Mesenchymal stem cell (in vitro differentiated cells and primary cell): ENCODE data around the gene TMPRSS6.

ENCODE experiments used
- DNase-seq: peaks from one replicate; pipeline ENCODE4 v3.0.0-alpha.2; 2013
- H2AFZ ChIP-seq: one replicate; pipeline ENCODE4 v1.6.1; 2013; ENCODE audit warnings: low read depth, mild to moderate bottlenecking, control low read depth, inconsistent platforms, low read length, moderate library complexity
- H2AK5ac ChIP-seq: 2 replicates; pipeline ENCODE4 v1.6.1; 2013; ENCODE audit warnings: low read length, moderate library complexity, mild to moderate bottlenecking, inconsistent platforms; ENCODE audit not compliant: severe bottlenecking
- H2BK120ac ChIP-seq: one replicate; pipeline ENCODE4 v1.6.1; 2013; ENCODE audit warnings: low read depth, mild to moderate bottlenecking, inconsistent platforms, low read length, moderate library complexity
- H2BK12ac ChIP-seq, 2 experiments: one replicate each; pipeline ENCODE4 v1.6.1; 2013; ENCODE audit warnings: inconsistent platforms in 2 of 2, low read length in 2 of 2, mild to moderate bottlenecking in 2 of 2, moderate library complexity in 2 of 2, control low read depth in 1 of 2
- H2BK15ac ChIP-seq: one replicate; pipeline ENCODE4 v1.6.1; 2013; ENCODE audit warnings: mild to moderate bottlenecking, low read depth, inconsistent platforms; ENCODE audit not compliant: poor library complexity, severe bottlenecking
- H2BK5ac ChIP-seq: 2 replicates; pipeline ENCODE4 v1.6.1; 2013; ENCODE audit warnings: low read depth, mild to moderate bottlenecking, low read length, control low read depth, inconsistent platforms; ENCODE audit not compliant: poor library complexity, severe bottlenecking
- H3K14ac ChIP-seq, 2 experiments: one replicate each; pipeline ENCODE4 v1.6.1; 2013; ENCODE audit warnings: inconsistent platforms in 2 of 2, low read length in 2 of 2, control low read depth in 1 of 2, mild to moderate bottlenecking in 1 of 2, moderate library complexity in 1 of 2
- H3K18ac ChIP-seq, 2 experiments: one replicate each; pipeline ENCODE4 v1.6.1; 2013; ENCODE audit warnings: inconsistent platforms in 2 of 2, low read length in 2 of 2, control low read depth in 1 of 2, low read depth in 1 of 2, mild to moderate bottlenecking in 1 of 2
- H3K23ac ChIP-seq, 2 experiments: one replicate each; pipeline ENCODE4 v1.6.1; 2013; ENCODE audit warnings: inconsistent platforms in 2 of 2, low read length in 2 of 2, mild to moderate bottlenecking in 2 of 2, moderate library complexity in 2 of 2, control low read depth in 1 of 2
- H3K27ac ChIP-seq: 2 replicates; pipeline ENCODE4 v1.5.1; 2013; ENCODE audit warnings: mild to moderate bottlenecking, moderate library complexity, low read length, control low read depth, inconsistent platforms; ENCODE audit not compliant: poor library complexity, severe bottlenecking
- H3K27me3 ChIP-seq, 2 experiments: 2 replicates each; pipeline versions ENCODE4 v1.6.1 to v1.7.0; 2013; ENCODE audit warnings: low read length in 2 of 2, mild to moderate bottlenecking in 2 of 2, moderate library complexity in 2 of 2, control low read depth in 1 of 2, inconsistent platforms in 1 of 2; ENCODE audit not compliant: control insufficient read depth in 1 of 2, insufficient read depth in 1 of 2
- H3K36me3 ChIP-seq, 2 experiments: 2 replicates each; pipeline versions ENCODE4 v1.6.1 to v1.7.0; 2013; ENCODE audit warnings: low read length in 2 of 2, control low read depth in 1 of 2, inconsistent platforms in 1 of 2, low read depth in 1 of 2, mild to moderate bottlenecking in 1 of 2; ENCODE audit not compliant: insufficient read depth in 2 of 2, control insufficient read depth in 1 of 2
- H3K4ac ChIP-seq, 2 experiments: one replicate each; pipeline ENCODE4 v1.6.1; 2013; ENCODE audit warnings: inconsistent platforms in 2 of 2, low read length in 2 of 2, mild to moderate bottlenecking in 2 of 2, moderate library complexity in 2 of 2, control low read depth in 1 of 2, low read depth in 1 of 2
- H3K4me1 ChIP-seq: 2 replicates; pipeline ENCODE4 v1.6.1; 2013; ENCODE audit warnings: low read depth, low read length, control low read depth; ENCODE audit not compliant: control insufficient read depth, insufficient read depth
- H3K4me2 ChIP-seq: 2 replicates; pipeline ENCODE4 v1.6.1; 2013; ENCODE audit warnings: low read length, mild to moderate bottlenecking, inconsistent platforms; ENCODE audit not compliant: poor library complexity, severe bottlenecking
- H3K4me3 ChIP-seq, 2 experiments: 2 replicates each; pipeline versions ENCODE4 v1.5.1 to v1.7.0; 2013; ENCODE audit warnings: low read length in 2 of 2, mild to moderate bottlenecking in 2 of 2, control low read depth in 1 of 2, low read depth in 1 of 2; ENCODE audit not compliant: insufficient read depth in 1 of 2
- H3K79me1 ChIP-seq: replicated peaks from 2 replicates; pipeline ENCODE4 v1.6.1; 2013; ENCODE audit warnings: mild to moderate bottlenecking, control low read depth, low read length, inconsistent platforms; ENCODE audit not compliant: poor library complexity, severe bottlenecking
- H3K9ac ChIP-seq: 2 replicates; pipeline ENCODE4 v1.7.0; 2013; ENCODE audit warnings: mild to moderate bottlenecking, low read length, moderate library complexity
- H3K9me3 ChIP-seq: 2 replicates; pipeline ENCODE4 v1.7.0; 2013; ENCODE audit warnings: mild to moderate bottlenecking, low read length; ENCODE audit not compliant: control insufficient read depth
- H4K8ac ChIP-seq: one replicate; pipeline ENCODE4 v1.6.1; 2013; ENCODE audit warnings: inconsistent platforms, mild to moderate bottlenecking, low read length, moderate library complexity
- H4K91ac ChIP-seq: one replicate; pipeline ENCODE4 v1.6.1; 2013; ENCODE audit warnings: mild to moderate bottlenecking, low read length, inconsistent platforms
- WGBS: methylation state at CpG from one replicate; pipeline ENCODE4 v1.1.7; 2013; ENCODE audit warnings: mixed read lengths; 5-methylcytosine and 5-hydroxymethylcytosine counted together

TMPRSS6 gene

DNA sequence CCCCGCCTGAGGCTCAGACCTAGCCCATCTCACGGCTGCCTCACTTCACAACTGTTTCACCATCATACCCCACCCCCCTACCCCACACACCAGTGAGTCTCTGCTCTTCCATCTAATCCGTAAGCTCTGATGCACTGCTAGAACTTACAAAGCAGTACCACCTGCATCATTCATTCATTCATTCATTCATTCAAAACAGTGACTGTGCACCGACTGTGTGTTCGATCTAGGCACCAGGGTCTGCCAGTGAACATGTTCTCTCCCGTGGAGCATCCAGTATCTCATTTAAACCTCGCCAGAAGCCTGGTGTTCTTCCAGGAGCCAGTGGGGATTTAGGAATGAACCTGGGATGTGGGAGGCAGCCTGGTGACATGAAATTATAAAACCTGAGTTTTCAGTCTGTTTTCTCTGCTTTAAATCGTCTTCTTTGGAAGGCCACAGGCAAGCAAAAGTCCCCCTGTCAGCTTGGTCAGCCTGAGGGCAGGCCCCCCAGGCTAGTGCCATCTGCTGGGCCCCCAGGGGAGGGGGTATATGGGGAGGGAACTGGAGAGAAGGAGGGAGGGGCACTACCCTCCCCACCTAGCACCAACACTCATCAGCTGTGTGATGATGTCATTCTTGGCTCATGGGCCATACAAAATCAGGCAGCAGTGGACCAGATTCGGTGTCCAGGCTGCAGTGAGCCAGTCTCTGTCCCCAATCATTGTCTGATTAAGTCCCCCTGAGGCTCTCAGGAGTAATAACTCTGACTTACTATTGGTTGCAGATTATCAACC lies 18.4 kb downstream of the TMPRSS6 start:
- Histone ChIP-seq H3K23ac (no peak overlapping the region), H3K27me3 (peaks cover 44 to 71% of the 10 kb centered on the region in 2 experiments), H3K9ac (no peak overlapping the region), H3K18ac (no peak overlapping the region), H3K4me2 (no peak overlapping the region), H2BK5ac (no peak overlapping the region), H2BK12ac (no peak overlapping the region), H3K27ac (no peak overlapping the region), H2AK5ac (no peak overlapping the region), H3K14ac (no peak overlapping the region), H2BK15ac (no peak overlapping the region), H3K4me1 (no peaks in the 10 kb centered on the region), H4K91ac (no peak overlapping the region), H3K4me3 (no peak overlapping the region), H3K79me1 (no peaks in the 10 kb centered on the region), H3K36me3 (no peaks in the 10 kb centered on the region), H3K4ac (no peak overlapping the region), H4K8ac (no peak overlapping the region), H3K9me3 (no peaks in the 10 kb centered on the region), H2BK120ac (no peak overlapping the region), H2AFZ (no peak overlapping the region)
- no peak for DNase-seq
- WGBS = 81% methylated on average over 9 of the region's 9 CpGs

DNA sequence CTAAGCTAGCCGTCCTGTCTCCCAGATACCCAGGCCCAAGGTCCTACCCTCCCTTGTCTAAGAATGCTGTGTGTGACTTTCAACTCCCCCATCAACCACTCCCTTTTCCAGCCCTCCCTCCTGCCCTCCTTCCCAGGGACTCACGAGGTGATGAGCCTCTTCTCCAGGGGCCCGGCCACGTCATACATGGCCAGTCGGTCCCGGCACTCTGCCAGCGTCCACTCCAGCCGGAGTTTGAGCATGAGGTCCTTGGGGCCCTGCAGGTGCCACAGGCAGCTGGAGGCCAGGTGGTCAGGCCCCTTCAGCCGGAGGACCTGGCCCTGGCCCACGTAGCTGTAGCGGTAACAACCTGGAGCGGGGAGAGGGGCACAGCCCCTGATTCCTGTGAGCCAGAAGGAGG lies 20.1 kb downstream of the TMPRSS6 start:
- Histone ChIP-seq H2BK120ac (no peak overlapping the region), H4K8ac (no peak overlapping the region), H2AK5ac (no peak overlapping the region), H2BK12ac (no peak overlapping the region), H3K18ac (no peak overlapping the region), H3K27me3 (peaks cover 36 to 63% of the 10 kb centered on the region in 2 experiments), H3K4me2 (no peak overlapping the region), H2BK15ac (no peak overlapping the region), H3K9ac (no peak overlapping the region), H3K4ac (no peak overlapping the region), H3K36me3 (no peaks in the 10 kb centered on the region), H3K79me1 (no peaks in the 10 kb centered on the region), H2AFZ (no peak overlapping the region), H3K4me3 (no peak overlapping the region), H3K14ac (no peak overlapping the region), H3K27ac (no peak overlapping the region), H2BK5ac (no peak overlapping the region), H3K4me1 (no peaks in the 10 kb centered on the region), H3K23ac (no peak overlapping the region), H3K9me3 (no peaks in the 10 kb centered on the region), H4K91ac (no peak overlapping the region)
- WGBS = 69% methylated on average over 12 of the region's 12 CpGs
- no peak for DNase-seq

DNA sequence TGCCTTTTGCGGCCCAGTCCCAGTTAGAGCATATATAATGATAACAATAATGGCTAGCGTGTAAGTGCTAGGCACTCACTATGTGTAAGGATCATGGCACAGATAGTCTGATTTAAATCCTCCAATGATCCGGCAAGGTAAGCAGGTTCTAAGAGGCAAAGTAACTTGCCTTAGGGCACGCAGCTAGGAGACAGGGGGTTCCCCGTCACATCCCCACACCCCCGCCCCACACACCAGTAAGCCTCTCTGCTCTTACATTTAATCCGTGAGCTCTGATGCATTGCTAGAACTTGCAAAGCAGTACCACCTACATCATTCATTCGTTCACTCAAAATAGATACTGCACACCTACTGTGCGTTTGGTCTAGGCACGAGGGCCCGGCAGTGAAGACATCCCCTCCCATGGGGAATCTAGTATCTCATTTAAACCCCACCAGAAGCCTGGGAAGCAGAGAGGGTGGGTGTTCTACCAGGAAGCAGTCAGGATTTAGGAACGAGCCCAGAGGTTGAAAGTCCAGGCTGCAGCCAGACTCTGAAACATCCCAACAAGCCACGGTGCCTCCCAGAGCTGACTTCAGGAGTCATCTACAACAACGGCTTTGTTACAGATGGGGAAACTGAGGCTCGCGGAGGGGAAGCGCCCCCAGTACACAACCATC lies 20.6 kb downstream of the TMPRSS6 start:
- H2AFZ ChIP-seq = no peak overlapping the region
- H3K14ac ChIP-seq = no peak overlapping the region
- no peak overlapping the region for H3K4me3 ChIP-seq
- no peak overlapping the region for H4K91ac ChIP-seq
- DNase-seq = no peak
- no peaks in the 10 kb centered on the region for H3K9me3 ChIP-seq
- no peak overlapping the region for H3K27ac ChIP-seq
- no peak overlapping the region for H2BK5ac ChIP-seq
- peaks cover 2% of the 10 kb centered on the region for H3K4me1 ChIP-seq
- H3K4ac ChIP-seq = no peak overlapping the region
- H2AK5ac ChIP-seq = no peak overlapping the region
- H3K9ac ChIP-seq = no peak overlapping the region
- no peaks in the 10 kb centered on the region for H3K79me1 ChIP-seq
- no peak overlapping the region for H2BK15ac ChIP-seq
- no peak overlapping the region for H2BK12ac ChIP-seq
- H3K23ac ChIP-seq = no peak overlapping the region
- H3K4me2 ChIP-seq = no peak overlapping the region
- no peak overlapping the region for H3K18ac ChIP-seq
- H3K27me3 ChIP-seq = peaks cover 36 to 62% of the 10 kb centered on the region in 2 experiments
- H4K8ac ChIP-seq = no peak overlapping the region
- 77% methylated on average over 16 of the region's 17 CpGs for WGBS
- no peaks in the 10 kb centered on the region for H3K36me3 ChIP-seq
- no peak overlapping the region for H2BK120ac ChIP-seq

DNA sequence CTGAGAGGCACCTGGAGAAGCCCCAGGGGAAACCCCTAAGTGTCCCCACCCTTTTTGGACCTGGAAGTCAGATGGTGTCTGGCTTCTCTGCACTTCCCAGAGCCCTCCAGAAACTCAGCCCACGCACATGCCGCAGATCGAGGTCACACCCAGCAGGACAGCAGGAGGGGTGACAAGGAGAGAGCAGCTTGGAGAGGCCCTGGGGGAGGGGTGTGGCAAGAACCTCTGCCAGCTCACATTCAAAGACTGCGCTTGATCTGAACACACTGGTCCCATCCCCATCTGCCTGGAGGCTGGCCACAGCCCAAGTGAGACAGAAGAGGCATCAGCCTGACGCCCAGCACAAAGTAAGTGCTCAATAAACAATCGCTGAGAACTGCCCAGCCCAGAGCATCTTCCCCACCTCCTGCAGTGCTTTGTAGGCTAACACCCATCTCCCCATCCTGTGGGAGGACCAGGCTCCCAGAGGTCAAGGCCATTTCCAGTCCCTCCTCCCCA lies 21.4 kb downstream of the TMPRSS6 start:
- Histone ChIP-seq H2AK5ac (no peak overlapping the region), H3K79me1 (no peaks in the 10 kb centered on the region), H3K4ac (no peak overlapping the region), H2BK15ac (no peak overlapping the region), H3K27me3 (peaks cover 42 to 64% of the 10 kb centered on the region in 2 experiments), H3K9me3 (no peaks in the 10 kb centered on the region), H3K9ac (no peak overlapping the region), H3K4me2 (no peak overlapping the region), H2BK5ac (no peak overlapping the region), H4K8ac (no peak overlapping the region), H3K18ac (no peak overlapping the region), H3K23ac (no peak overlapping the region), H2BK120ac (no peak overlapping the region), H3K4me1 (peaks cover 2% of the 10 kb centered on the region), H2AFZ (no peak overlapping the region), H3K36me3 (no peaks in the 10 kb centered on the region), H2BK12ac (no peak overlapping the region), H3K27ac (no peak overlapping the region), H3K4me3 (no peak overlapping the region), H4K91ac (no peak overlapping the region), H3K14ac (no peak overlapping the region)
- no peak for DNase-seq
- WGBS = 35% methylated on average over 6 of the region's 6 CpGs
